Upper lobe of right lung (tissue), 1 donor: ENCODE data around the gene SLX4IP. TPM values are rescaled to one million over a fixed set of nuclear protein-coding genes. Genes with fewer than 3 reads are reported as not detected.

Source experiments
- ATAC-seq: fragments of 200-7000 bp; cut with Tn5 transposase; one replicate; pipeline ENCODE4 v1.9.1; 2020; ENCODE audit warnings: mild to moderate bottlenecking, moderate library complexity
- DNase-seq: peaks from one replicate; pipeline ENCODE4 v3.0.0-alpha.2; 2020
- H3K27ac ChIP-seq: fragments of 200-600 bp; one replicate; pipeline ENCODE4 v1.8.0; 2022
- H3K27me3 ChIP-seq: fragments of 200-600 bp; one replicate; pipeline ENCODE4 v1.8.0; 2022; ENCODE audit warnings: mild to moderate bottlenecking
- H3K36me3 ChIP-seq: fragments of 200-600 bp; one replicate; pipeline ENCODE4 v1.8.0; 2022
- H3K4me1 ChIP-seq: fragments of 200-600 bp; one replicate; pipeline ENCODE4 v1.8.0; 2022
- H3K4me3 ChIP-seq: fragments of 200-600 bp; one replicate; pipeline ENCODE4 v1.8.0; 2022; ENCODE audit warnings: mild to moderate bottlenecking
- H3K9me3 ChIP-seq: fragments of 200-600 bp; one replicate; pipeline ENCODE4 v1.8.0; 2022
- CTCF ChIP-seq: fragments of 200-600 bp; IDR thresholded peaks from one replicate; pipeline ENCODE4 v1.8.0; 2022; ENCODE audit warnings: antibody characterized with exemption
- intact Hi-C: fragments of 100-400 bp; cut with DNase I; formaldehyde crosslinking; loops from one replicate; pipeline ENCODE4 v1.11.0; 2022
- total RNA-seq: library from RNA; stranded (reverse); fragmentation: NEBNext Ultra II Directional; extraction: Animal tissue kit (Norgen Biotek cat#: 25700); gene quantifications from one replicate; pipeline ENCODE4 v1.2.1, GENCODE V29; 2021
- donor health status: DM: no; HTN: yes; CAD: no; lungs with severe emphysema.

SLX4IP gene
- total RNA-seq, 1 donor from 2014 or later, result 5.4 TPM

- intact Hi-C loops, result no loop called here
- Histone ChIP-seq H3K4me3 (no peak overlapping the region), H3K4me1 (no peaks in the 10 kb centered on the region), H3K36me3 (no peaks in the 10 kb centered on the region), H3K9me3 (no peaks in the 10 kb centered on the region), H3K27me3 (no peaks in the 10 kb centered on the region), H3K27ac (no peak overlapping the region)
- DNase-seq, result no peak
- ATAC-seq, result no peak
- TF ChIP-seq CTCF, result no peak
These were observed 125.6 kb downstream of the SLX4IP start for GRCh38 chr20:10560686-10561085.

- no peak for ATAC-seq
- no peaks in the 10 kb centered on the region for H3K36me3 ChIP-seq
- H3K27ac ChIP-seq, result no peak overlapping the region
- no peak for DNase-seq
- H3K4me3 ChIP-seq, result no peak overlapping the region
- no peak for TF ChIP-seq CTCF
- no peaks in the 10 kb centered on the region for H3K9me3 ChIP-seq
- intact Hi-C loops, result no loop called here
- no peaks in the 10 kb centered on the region for H3K27me3 ChIP-seq
- no peaks in the 10 kb centered on the region for H3K4me1 ChIP-seq
These were observed 126.2 kb downstream of the SLX4IP start for GRCh38 chr20:10561302-10561701.

GRCh38 chr20:10562899-10563298 lies 127.8 kb downstream of the SLX4IP start:
- no peak overlapping the region for H3K27ac ChIP-seq
- TF ChIP-seq CTCF, result no peak
- intact Hi-C loops, result no loop called here

GRCh38 chr20:10563935-10564492 lies 128.9 kb downstream of the SLX4IP start:
- no peaks in the 10 kb centered on the region for H3K36me3 ChIP-seq
- no peaks in the 10 kb centered on the region for H3K4me1 ChIP-seq
- no peak overlapping the region for H3K27ac ChIP-seq
- H3K9me3 ChIP-seq, result no peaks in the 10 kb centered on the region
- TF ChIP-seq CTCF, result no peak
- no peak for ATAC-seq
- no peak for DNase-seq
- intact Hi-C loops, result no loop called here
- no peaks in the 10 kb centered on the region for H3K27me3 ChIP-seq
- H3K4me3 ChIP-seq, result no peak overlapping the region

More at GRCh38 chr20:10562899-10563298, 127.8 kb downstream of the SLX4IP start:
- Histone ChIP-seq H3K9me3 (no peaks in the 10 kb centered on the region), H3K36me3 (no peaks in the 10 kb centered on the region), H3K27me3 (no peaks in the 10 kb centered on the region), H3K4me1 (no peaks in the 10 kb centered on the region), H3K4me3 (no peak overlapping the region)
- ATAC-seq, result no peak
- DNase-seq, result no peak

GRCh38 chr20:10565191-10565921 lies 130.3 kb downstream of the SLX4IP start:
- Histone ChIP-seq H3K27me3 (no peaks in the 10 kb centered on the region), H3K27ac (peak overlapping the region; percentile 45), H3K4me1 (no peaks in the 10 kb centered on the region), H3K36me3 (no peaks in the 10 kb centered on the region), H3K9me3 (no peaks in the 10 kb centered on the region), H3K4me3 (no peak overlapping the region)
- ATAC-seq, result peak; percentile 75
- no peak for DNase-seq
- no peak for TF ChIP-seq CTCF
- intact Hi-C loops, result no loop called here
